ENCODE measurements around the gene SGCA.

The SGCA gene

GRCh38 chr17:50194934-50195865 is 29.4 kb downstream of the SGCA start:
- ChIA-PET CTCF (interaction anchor here (1.2 to 5.1 kb wide), 4 partner anchors 11 to 78 kb away, joined by 3 to 67 read pairs (median 34); partner anchors contain the start of gene TMEM92), POLR2A (interaction anchor here (1.6 to 44.9 kb wide), 7 partner anchors 9 to 100 kb away, joined by 7 to 2316 read pairs (median 146); partner anchors contain the start of genes COL1A1 and TMEM92)
- H3K4me3 ChIP-seq (ENCODE audit: low read depth, low read length) = peak overlapping the region; percentile 100
- peak; percentile 65 for TF ChIP-seq CTCF (IDR thresholded peaks at IDR 0.05; ENCODE audit: insufficient read depth, low read length, missing control alignments)
- no peak for DNase-seq (ENCODE audit: low read depth, low spot score)

GRCh38 chr17:50196036-50196435 is 30.2 kb downstream of the SGCA start:
- peak overlapping the region; percentile 100 for H3K4me3 ChIP-seq (ENCODE audit: low read depth, low read length)
- ChIA-PET POLR2A (interaction anchor here (1.6 to 44.9 kb wide), 8 partner anchors 9 to 99 kb away, joined by 7 to 2316 read pairs (median 82); partner anchors contain the start of genes COL1A1 and TMEM92), CTCF (interaction anchor here (0.9 to 5.1 kb wide), 9 partner anchors 8 to 87 kb away, joined by 3 to 67 read pairs (median 3); partner anchors contain the start of gene TMEM92)
- no peak for DNase-seq (ENCODE audit: low read depth, low spot score)
- TF ChIP-seq CTCF (IDR thresholded peaks at IDR 0.05; ENCODE audit: insufficient read depth, low read length, missing control alignments) = no peak

- no peak for DNase-seq (ENCODE audit: low read depth, low spot score)
- TF ChIP-seq CTCF (IDR thresholded peaks at IDR 0.05; ENCODE audit: insufficient read depth, low read length, missing control alignments) = no peak
- ChIA-PET POLR2A (interaction anchor here (0.7 to 44.9 kb wide), 11 partner anchors 10 to 99 kb away, joined by 3 to 2316 read pairs (median 9); partner anchors contain the start of genes COL1A1 and TMEM92), CTCF (interaction anchor here (0.7 to 5.1 kb wide), 11 partner anchors 9 to 103 kb away, joined by 3 to 67 read pairs (median 3); partner anchors contain the start of gene TMEM92)
- H3K4me3 ChIP-seq (ENCODE audit: low read depth, low read length) = peak overlapping the region; percentile 100
Observed at GRCh38 chr17:50196826-50197225, 31.0 kb downstream of the SGCA start.

- CTCF ChIA-PET = interaction anchor here (1.1 to 5.1 kb wide), 3 partner anchors 58 to 75 kb away, joined by 4 to 67 read pairs (median 61); partner anchors contain the start of gene TMEM92
- DNase-seq (ENCODE audit: low read depth, low spot score) = no peak
- H3K4me3 ChIP-seq (ENCODE audit: low read depth, low read length) = peak overlapping the region; percentile 100
- POLR2A ChIA-PET = interaction anchor here (0.7 to 44.9 kb wide), 8 partner anchors 11 to 94 kb away, joined by 3 to 2316 read pairs (median 90); partner anchors contain the start of genes COL1A1 and TMEM92
- TF ChIP-seq CTCF (IDR thresholded peaks at IDR 0.05; ENCODE audit: insufficient read depth, low read length, missing control alignments) = peak; percentile 61
Observed at GRCh38 chr17:50198026-50198669, 32.3 kb downstream of the SGCA start.

GRCh38 chr17:50199211-50199802 is 33.5 kb downstream of the SGCA start:
- H3K4me3 ChIP-seq (ENCODE audit: low read depth, low read length) = peak overlapping the region; percentile 100
- no peak for DNase-seq (ENCODE audit: low read depth, low spot score)
- ChIA-PET CTCF (interaction anchor here (1.1 to 24.1 kb wide), 4 partner anchors 37 to 90 kb away, joined by 4 to 489 read pairs (median 8); partner anchors contain the start of gene TMEM92), POLR2A (interaction anchor here (0.6 to 44.9 kb wide), 11 partner anchors 14 to 113 kb away, joined by 3 to 2316 read pairs (median 22); partner anchors contain the start of gene TMEM92)
- TF ChIP-seq CTCF (IDR thresholded peaks at IDR 0.05; ENCODE audit: insufficient read depth, low read length, missing control alignments) = no peak

Measured in AG04449 (cell line).